GM18519 (cell line): ENCODE measurements around the gene PRPS1L1.

Source experiments
- ATAC-seq: cut with Tn5 transposase; IDR thresholded peaks from one replicate; pipeline ENCODE4 v1.9.1; 2021; ENCODE audit warnings: mild to moderate bottlenecking, moderate library complexity; ENCODE audit not compliant: unreplicated experiment, low FRiP score

PRPS1L1 gene

DNA sequence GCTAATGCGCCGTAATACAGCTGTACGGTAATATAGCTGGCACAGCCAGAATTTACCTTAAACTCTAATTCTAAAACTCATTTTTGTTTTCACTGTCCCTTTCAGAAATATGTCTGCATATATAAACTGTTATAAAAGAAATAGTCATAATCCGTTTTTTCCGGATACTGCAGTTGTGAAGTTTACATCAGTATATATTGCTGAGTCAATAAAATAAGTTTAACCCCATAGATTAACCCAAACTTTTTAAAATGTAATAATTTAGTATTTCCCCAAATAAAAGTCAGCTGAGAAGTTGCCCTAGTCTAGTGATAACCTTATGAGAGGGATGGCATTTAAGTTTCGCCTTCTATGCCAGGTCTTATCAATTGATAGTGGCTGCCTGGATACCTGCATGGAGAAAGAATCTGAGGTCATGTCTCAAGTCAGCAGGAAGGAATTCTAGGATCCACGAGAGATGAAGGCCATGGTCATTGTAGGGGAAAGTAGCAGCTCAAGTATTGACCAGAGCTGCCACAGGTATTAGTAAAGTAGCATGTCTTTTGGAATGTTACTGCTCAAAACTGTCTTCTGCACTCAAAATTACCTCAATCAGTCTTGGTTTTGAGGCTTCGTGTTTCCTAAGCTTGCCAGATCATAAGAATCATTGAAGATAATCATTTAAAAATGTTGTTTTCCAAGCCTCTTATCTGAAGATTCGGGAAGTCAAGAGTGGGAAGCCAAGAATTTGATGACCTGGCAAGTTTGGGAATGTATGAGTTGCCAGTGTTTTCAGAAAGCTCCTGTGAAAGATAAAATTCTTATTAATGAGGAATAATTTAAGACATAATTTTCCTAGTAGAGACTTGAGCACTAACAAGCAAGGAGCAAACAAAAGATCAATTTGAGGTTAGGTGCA lies 10.8 kb downstream of the PRPS1L1 start:
- ATAC-seq: no peak

DNA sequence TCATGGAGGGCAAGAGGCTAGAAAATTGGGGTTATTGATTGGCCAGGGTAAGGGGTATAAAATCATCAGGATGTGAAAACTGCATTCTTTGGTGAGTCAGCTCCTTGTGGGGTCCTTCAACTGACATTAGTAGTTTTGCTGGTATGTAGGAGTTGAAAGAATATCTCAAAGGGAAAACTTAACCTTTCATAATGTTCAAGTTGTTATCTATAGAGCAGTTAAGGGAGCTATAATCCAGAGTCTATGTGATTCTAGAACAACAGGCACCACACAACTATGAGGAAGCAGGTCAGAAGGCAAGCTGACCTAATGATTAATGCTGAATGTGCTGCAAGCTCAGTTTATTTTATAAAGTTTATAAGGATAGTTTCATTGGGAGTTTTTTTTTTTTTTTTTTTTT lies 13.7 kb downstream of the PRPS1L1 start:
- ATAC-seq: no peak

DNA sequence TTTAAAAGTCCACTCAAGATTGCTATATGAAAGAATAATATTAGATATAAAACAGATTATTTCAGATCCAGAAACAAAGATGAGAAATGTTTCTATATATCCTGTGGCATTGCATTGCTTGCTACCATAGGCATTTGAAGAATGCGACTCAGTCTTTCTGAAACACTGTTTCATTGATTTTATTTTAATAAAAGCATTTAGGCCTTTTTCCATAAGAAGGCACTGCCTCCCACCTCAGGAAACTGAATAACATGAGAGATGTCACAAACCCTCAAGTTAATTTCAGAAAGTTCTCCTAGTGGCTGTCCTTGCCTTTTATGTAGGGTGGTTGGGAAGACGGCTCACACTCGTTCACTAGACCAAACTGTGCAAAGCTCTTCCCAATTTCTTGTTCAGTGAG lies 23.3 kb downstream of the PRPS1L1 start:
- ATAC-seq: no peak

DNA sequence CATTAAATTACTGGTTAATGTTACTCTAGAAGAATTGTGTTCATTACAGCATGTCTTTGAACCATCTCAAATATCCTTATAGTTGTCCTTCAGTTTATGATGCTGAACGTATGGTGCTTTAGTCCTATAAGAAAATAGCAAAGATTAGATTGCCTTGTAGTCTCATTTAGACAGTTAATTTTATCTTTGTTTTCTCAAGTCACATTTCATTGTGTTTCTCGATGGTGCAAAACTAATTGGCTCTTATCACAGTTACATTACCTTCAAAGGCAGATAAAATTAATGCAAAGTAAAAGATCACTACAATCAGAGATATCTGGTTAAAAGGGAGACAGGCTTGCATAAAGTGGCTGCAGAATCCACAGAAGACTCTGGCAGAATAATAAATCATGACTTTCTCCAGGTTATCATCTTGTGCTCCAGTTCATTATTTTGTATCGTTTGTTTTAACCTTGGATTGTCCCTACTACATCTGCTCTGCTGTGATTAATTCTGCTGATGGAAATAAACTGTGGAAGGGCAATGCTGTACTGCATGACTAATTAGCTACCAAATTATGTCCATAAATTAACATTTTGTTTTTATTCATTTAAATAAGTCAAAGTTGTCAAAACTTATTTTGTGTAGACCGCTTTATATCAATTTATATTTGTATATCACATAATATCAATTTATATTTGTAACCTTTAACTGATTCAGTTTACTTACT lies 24.2 kb downstream of the PRPS1L1 start:
- no peak for ATAC-seq

DNA sequence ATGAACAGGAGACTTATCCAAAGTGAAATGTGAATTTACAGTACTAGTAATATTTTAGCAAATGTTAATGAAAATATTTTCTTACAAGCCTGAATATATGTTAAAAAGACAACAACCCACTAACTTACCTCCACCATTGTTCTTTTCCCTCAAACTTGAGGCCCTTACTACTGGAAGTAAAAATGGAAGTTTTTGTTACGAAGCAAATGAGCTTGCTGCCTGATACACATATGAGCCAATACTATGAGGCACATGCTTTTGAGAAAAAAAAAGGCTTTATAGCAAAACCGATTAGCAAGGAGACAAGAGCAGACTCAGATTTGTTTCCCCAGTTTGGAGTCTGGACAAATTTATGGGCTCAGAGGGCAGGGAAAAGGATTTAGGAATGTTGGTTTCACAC lies 29.0 kb downstream of the PRPS1L1 start:
- no peak for ATAC-seq

DNA sequence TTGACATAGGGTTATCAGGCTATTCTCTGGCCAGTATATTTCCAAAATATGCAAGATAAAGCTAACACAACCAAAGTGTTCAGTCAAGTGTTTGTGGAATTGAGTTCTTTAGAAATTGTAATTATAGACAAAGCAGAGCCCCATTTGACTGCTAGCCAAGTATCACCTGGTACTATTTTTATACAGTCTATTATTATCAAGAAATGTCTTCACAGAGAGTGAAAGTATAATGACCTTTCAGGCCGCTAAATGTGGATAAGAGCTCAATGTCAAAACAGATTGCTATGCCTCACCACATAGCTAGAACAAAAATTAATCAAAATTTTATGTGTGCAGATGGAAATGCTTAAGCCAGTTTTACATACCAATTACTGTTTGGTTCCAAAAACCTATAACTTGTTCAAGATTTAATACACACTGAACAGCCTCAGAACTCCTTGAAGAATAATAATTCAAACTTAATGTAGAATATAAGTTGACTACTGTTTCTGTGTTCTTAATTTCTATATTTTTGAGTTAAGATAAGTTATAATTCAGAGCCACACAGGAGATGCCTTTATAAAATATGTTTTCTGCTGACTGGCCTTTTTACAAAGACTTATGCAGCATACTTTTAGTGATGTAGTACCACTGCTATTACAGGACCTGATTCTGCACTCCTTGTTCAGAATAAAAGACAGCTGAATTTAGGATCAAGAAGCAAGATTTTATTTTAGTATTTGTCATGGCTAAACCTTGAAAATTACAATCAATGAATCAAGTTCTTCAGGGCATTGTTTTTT lies 31.0 kb downstream of the PRPS1L1 start:
- no peak for ATAC-seq

DNA sequence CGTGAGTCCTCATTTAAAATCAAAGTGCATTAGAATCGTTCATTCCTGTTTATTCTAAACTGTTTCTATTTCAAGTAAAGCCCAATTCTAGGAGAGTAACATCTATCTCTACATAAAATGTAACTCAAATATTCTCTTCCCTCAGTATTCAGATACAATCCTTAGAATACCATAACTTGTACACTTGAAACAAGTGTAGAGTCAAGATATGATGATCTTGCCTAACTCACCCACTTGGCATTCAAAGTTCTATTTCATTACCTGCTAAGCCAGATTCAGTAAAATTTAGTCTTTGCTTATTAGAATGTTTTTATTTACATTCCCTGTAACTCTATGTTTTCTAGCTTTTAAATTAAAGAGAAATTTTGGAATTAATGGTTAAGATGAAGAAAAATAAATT lies 31.6 kb downstream of the PRPS1L1 start:
- no peak for ATAC-seq

DNA sequence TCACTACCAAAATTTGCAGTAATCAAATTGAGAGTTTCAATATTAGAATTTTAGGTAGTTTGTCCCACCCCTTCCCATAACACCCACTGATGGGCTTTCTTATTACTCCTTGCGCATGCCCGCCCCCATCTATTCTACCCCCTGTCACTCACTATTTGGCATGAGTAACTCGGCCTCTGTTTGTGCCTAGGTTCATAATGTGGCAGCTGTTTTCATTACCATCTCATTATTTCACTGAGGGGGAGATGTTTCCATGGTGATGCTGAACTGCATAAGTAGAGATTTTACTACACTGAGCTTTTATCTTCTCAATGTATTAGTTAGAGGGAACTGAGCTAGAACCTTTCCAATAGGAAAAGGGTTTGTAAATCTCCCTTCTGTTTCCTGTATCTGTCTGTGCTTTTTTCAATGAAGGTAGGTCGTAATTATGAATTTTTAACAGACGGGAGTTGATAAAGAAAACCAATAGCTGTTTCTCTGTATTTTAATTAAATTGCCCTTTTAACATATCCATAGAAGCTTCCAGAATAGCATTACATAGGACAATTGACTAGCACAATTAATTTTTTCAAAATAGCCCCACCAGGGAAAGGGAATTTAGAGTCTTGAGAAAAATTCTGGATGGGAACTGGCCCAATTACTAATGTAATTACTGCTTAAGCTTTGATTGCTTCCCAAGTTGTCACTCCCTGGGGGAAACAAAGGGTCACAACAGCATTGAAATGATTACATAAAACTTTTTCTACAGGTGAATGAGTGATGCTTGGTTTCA lies 33.4 kb downstream of the PRPS1L1 start:
- ATAC-seq: no peak

DNA sequence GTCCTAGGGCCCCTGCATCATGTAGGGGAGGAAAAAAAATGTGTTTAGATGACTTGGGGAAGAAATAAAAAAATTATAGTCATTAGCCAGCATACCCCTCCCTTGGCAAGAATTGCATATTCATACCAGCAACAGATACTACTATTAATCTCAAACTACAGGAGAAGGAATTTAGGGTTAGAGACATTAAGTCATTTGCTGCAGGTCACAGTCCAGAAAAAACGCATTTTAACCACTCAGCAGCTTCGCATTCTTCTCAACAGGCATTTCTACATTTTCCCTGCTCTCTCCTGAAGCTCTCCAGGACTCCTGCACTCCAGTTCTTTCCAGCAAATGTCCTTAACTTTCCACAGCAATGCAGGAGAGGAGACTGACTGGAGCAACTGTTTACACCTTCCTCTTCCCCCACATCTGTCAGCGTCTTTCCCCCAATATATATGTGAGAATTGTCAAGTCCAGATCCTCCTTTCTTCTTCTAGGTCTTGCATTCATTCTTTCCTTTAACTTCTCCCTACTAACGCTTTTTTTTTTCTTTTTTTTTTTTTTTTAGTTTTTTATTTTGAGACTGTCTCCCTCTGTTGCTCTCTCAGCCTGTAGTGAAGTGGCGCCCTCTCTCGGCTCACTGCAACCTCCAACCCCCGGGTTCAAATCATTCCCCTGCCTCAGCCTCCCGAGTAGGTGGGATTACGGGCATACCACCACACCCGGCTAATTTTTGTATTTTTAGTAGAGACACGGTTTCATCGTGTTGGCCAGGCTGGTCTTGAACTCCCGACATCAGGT lies 35.6 kb downstream of the PRPS1L1 start:
- ATAC-seq: no peak

DNA sequence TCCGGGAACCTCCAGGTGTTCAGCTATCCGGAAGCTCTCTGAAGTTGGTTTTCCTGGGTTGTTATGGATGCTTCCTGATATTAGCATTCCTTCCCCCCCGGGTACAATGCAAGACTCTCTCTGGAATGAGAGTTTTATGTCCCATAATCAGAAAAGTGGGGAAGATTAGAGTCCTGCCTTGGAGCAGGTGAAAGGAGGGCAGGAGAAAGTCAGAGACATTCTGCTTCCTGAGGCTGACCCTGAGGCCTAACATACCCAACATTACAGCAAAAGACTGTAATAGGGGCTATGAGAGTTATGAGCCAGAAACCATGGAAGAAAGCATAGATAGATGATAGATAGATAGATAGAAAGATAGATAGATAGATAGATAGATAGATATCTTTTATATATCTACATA lies 36.9 kb downstream of the PRPS1L1 start:
- ATAC-seq: no peak

DNA sequence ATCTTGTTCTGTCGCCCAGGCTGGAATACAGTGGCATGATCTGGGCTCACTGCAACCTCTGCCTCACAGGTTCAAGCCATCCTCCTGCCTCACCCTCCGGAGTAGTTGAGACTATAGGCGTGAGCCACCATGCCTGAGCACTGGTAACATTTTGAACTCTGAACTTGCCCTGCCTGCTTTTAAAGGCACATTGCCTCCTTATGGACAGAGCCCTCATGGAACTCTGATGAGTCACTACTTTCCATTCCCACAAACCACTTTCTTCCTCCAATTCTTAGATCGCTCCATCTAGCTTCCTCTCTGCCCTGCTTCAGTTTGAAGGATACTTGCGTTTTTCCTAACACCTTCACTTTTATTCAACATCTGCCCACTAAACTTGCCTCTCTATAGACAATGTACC lies 38.1 kb downstream of the PRPS1L1 start:
- no peak for ATAC-seq

DNA sequence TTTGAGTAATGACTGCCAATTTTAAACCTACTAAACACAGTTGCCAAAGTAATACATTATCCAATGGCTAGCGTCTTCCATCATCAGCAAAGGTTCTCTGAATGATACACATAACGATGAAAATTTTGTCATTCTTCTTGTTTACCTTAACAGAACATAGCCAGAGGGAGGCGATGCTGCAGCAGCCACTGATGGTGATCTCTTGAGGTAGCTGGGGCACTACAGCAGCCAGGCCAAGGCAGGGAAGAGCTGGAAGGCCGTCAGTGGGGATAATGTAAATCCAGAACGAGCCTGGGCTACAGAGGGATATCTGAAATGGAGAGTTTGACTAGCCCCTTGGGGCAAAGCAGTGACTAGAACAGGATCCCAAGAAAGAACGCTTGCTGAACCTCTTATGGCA lies 38.8 kb downstream of the PRPS1L1 start:
- no peak for ATAC-seq

DNA sequence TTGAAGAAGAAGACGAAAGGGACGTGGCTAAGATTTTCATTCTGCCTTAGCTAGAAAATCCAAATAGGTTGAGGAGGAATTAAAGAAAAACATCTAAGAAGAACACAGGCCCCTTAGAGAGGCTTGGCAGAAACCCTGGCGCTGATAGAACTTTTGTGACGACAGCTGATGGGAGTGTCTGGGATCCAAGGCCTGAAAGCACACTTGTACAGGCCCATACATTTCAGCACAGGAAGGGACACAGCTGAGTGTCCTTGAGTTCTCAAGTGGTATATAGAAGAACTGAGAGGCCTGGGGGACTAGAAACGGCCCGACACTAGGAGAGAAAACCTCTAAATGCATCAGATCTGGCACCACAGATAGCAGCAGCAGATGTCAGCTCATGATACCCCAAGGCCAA lies 39.5 kb downstream of the PRPS1L1 start:
- no peak for ATAC-seq

DNA sequence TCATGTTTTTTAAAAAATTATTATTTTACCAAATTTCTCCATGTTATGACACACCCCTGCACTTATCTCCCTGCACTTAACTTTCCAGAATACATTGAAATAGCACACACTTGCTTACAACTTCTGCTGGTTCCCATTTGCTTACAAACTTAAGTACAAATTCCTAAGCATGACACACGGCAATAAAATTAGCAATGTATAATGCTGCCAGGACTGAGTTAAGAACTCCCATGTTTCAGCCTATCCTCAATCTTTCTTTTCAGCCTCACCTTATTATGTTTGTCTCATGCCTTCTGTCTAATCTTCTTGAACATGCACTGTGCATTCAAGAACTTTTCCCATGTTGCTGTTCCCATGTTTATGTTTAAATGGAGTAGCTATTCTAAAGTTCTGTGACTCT lies 40.8 kb downstream of the PRPS1L1 start:
- ATAC-seq: no peak

DNA sequence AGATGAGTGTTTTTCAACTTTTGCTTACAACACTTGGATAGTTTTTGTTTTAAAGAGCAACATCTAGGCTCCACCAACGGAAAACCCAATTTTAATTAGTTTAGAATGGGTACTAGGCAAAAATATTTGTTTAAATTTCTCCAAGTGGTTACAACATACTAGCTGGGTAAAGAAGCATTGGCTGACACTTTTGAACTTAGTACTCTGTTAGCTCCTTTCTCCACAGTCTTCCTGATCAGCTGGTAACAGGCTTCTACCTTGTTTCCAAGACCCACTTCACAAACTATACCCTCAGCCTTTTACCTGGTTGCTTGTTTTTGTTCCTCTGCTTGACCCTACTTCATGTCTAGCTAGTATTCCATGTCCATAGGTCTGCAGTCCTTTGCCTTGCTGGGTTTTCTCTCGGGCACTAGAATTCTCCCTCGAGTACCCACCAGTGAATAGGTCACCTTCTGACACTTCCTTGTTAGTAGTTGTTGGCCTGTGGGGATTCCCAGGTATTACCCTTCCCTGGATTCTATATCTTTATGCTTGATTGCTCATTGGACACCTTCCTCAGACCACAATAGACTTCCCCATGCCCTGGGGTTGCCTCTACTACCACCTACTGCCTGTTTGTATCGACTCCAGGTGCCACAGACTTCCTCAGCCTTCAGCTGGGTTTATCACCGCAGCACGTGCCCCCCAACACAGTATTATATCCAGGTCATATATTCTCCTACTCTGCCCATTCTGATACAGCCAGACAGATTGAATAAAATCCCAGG lies 42.0 kb downstream of the PRPS1L1 start:
- ATAC-seq: no peak

DNA sequence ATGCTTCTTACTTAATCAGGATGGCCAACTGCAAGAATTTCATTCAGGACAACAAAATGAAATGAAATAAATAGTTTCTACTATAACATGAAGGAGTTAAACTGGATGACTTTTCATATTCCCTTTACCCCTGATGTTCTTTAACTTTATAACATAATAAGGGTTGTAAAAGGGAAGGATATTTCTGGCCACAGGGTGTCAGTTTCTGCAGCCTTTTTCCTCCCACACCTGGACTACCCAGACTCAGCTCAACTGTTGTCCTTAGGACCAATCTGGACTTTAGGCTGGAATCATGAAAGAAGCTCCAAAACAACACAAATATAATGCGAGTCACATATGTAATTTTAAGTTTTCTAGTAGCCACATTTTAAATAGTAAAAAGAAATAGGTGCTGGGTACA lies 43.4 kb downstream of the PRPS1L1 start:
- ATAC-seq: no peak

DNA sequence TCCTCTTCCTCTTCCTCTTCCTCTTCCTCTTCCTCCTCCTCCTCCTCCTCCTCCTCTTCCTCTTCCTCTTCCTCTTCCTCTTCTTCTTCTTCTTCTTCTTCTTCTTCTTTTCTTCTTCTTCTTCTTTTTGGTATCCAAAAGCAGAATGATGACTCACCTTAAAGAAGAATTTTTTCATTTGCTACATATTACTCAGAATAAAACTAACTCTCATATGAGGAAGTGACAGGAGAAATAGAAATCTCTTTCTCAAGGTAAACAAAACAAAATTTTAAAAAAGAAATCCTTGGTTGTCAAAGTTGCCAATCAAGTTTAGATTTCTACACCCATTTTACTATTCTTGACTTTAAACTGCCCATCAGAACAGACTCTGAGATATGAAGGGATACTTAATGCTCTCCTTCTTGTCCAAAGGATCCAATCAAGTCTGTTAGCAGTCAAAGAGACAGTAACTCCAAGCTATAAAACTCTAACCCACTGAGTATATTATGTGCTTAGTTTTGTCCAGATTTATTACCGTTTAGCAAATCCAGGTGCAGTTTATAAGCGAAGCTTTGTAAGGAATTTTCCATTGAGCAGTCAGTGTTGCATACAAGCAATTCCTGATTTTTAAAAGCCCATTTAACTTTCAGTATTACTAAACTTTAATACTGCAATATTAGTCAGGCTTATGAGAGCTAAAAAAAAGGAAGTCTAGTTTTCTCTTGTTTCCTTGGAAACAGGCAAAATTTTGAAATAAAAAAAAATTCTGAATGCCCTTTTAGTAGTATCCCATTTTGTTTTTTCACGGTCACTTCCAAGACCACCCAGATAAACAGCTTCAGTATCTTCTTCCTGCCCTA lies 44.2 kb downstream of the PRPS1L1 start:
- ATAC-seq: no peak

DNA sequence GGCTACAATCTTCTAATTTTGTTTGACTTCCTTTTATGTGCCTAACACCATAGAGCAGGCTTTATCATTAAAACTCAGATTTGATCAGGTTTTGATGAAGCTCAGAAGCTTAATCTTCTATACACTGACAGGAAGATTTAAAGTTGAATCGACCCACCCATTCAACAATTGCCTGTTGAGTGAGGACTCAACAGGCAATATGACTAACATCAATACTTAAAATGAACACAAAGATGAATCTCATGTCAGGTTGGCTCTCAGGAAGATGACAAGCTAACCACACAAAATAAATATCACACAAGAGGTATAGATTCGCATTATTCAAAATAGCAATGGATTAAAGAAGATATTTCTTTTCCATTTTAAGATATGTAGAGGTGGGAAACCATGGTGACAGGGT lies 50.7 kb downstream of the PRPS1L1 start:
- no peak for ATAC-seq
